Measurements from ENCODE around the gene IL19.

The IL19 gene

GRCh38 chr1:206729050-206729449 lies 41.5 kb upstream of the IL19 start:
- Histone ChIP-seq H3K27me3 (ENCODE audit: insufficient read depth, low read length) (no peaks in the 10 kb centered on the region), H3K36me3 (ENCODE audit: control insufficient read depth in 1 of 2, insufficient read depth in 2 of 2, low read length in 2 of 2) (peaks cover 47 to 50% of the 10 kb centered on the region in 2 experiments), H3K79me2 (ENCODE audit: control insufficient read depth, insufficient read depth, low read length, poor library complexity) (no peaks in the 10 kb centered on the region), H3K18ac (ENCODE audit: low read length) (no peak overlapping the region), H2AK5ac (ENCODE audit: low read length) (no peak overlapping the region), H3K9ac (ENCODE audit: low read length) (no peak overlapping the region), H3K27ac (ENCODE audit: low read depth, low read length) (no peak overlapping the region), H2AFZ (ENCODE audit: insufficient read depth, low read length, poor library complexity) (no peak overlapping the region), H3K14ac (ENCODE audit: low read length) (no peak overlapping the region), H4K91ac (ENCODE audit: low read depth, low read length) (no peak overlapping the region), H3K4ac (ENCODE audit: low read depth, low read length) (no peak overlapping the region), H3K4me1 (ENCODE audit: control insufficient read depth in 1 of 2, insufficient read depth in 2 of 2, low read length in 2 of 2) (peaks cover 0 to under 1% of the 10 kb centered on the region in 2 experiments), H3K4me3 (ENCODE audit: low read depth, low read length) (no peak overlapping the region), H3K4me2 (ENCODE audit: low read length) (no peak overlapping the region), H3K23ac (ENCODE audit: low read length) (no peak overlapping the region), H4K12ac (ENCODE audit: low read depth, low read length) (no peak overlapping the region), H2BK120ac (ENCODE audit: insufficient read depth, low read length, poor library complexity) (no peak overlapping the region), H3K79me1 (ENCODE audit: low read length) (no peaks in the 10 kb centered on the region), H3K9me3 (ENCODE audit: insufficient read depth, low read depth, low read length) (no peaks in the 10 kb centered on the region), H4K8ac (ENCODE audit: low read depth, low read length) (no peak overlapping the region), H2BK12ac (ENCODE audit: low read length) (no peak overlapping the region), H2BK5ac (ENCODE audit: low read depth, low read length, poor library complexity) (no peak overlapping the region)
- WGBS (ENCODE audit: extremely low coverage, insufficient coverage, insufficient read length), result no CpG with 5 or more reads among the region's 6 CpGs
- no peak for DNase-seq

GRCh38 chr1:206729507-206729906 lies 41.1 kb upstream of the IL19 start:
- Histone ChIP-seq H4K12ac (ENCODE audit: low read depth, low read length) (no peak overlapping the region), H2BK12ac (ENCODE audit: low read length) (no peak overlapping the region), H3K14ac (ENCODE audit: low read length) (no peak overlapping the region), H2AFZ (ENCODE audit: insufficient read depth, low read length, poor library complexity) (no peak overlapping the region), H3K9ac (ENCODE audit: low read length) (no peak overlapping the region), H3K27ac (ENCODE audit: low read depth, low read length) (no peak overlapping the region), H3K79me1 (ENCODE audit: low read length) (no peaks in the 10 kb centered on the region), H2BK5ac (ENCODE audit: low read depth, low read length, poor library complexity) (no peak overlapping the region), H3K36me3 (ENCODE audit: control insufficient read depth in 1 of 2, insufficient read depth in 2 of 2, low read length in 2 of 2) (peaks cover 50 to 54% of the 10 kb centered on the region in 2 experiments), H2BK120ac (ENCODE audit: insufficient read depth, low read length, poor library complexity) (no peak overlapping the region), H3K4me2 (ENCODE audit: low read length) (no peak overlapping the region), H4K8ac (ENCODE audit: low read depth, low read length) (no peak overlapping the region), H3K27me3 (ENCODE audit: insufficient read depth, low read length) (no peaks in the 10 kb centered on the region), H3K4me3 (ENCODE audit: low read depth, low read length) (no peak overlapping the region), H3K23ac (ENCODE audit: low read length) (no peak overlapping the region), H3K9me3 (ENCODE audit: insufficient read depth, low read depth, low read length) (no peaks in the 10 kb centered on the region), H3K4ac (ENCODE audit: low read depth, low read length) (no peak overlapping the region), H4K91ac (ENCODE audit: low read depth, low read length) (no peak overlapping the region), H2AK5ac (ENCODE audit: low read length) (no peak overlapping the region), H3K4me1 (ENCODE audit: control insufficient read depth in 1 of 2, insufficient read depth in 2 of 2, low read length in 2 of 2) (no peaks in the 10 kb centered on the region), H3K18ac (ENCODE audit: low read length) (no peak overlapping the region), H3K79me2 (ENCODE audit: control insufficient read depth, insufficient read depth, low read length, poor library complexity) (no peaks in the 10 kb centered on the region)
- no CpG with 5 or more reads among the region's 3 CpGs for WGBS (ENCODE audit: extremely low coverage, insufficient coverage, insufficient read length)
- DNase-seq, result no peak

- H2AK5ac ChIP-seq (ENCODE audit: low read length), result no peak overlapping the region
- no peaks in the 10 kb centered on the region for H3K79me1 ChIP-seq (ENCODE audit: low read length)
- H3K4me2 ChIP-seq (ENCODE audit: low read length), result no peak overlapping the region
- no CpG with 5 or more reads among the region's 11 CpGs for WGBS (ENCODE audit: extremely low coverage, insufficient coverage, insufficient read length)
- no peaks in the 10 kb centered on the region for H3K27me3 ChIP-seq (ENCODE audit: insufficient read depth, low read length)
- no peak overlapping the region for H3K27ac ChIP-seq (ENCODE audit: low read depth, low read length)
- no peak overlapping the region for H2BK5ac ChIP-seq (ENCODE audit: low read depth, low read length, poor library complexity)
- H2AFZ ChIP-seq (ENCODE audit: insufficient read depth, low read length, poor library complexity), result no peak overlapping the region
- no peaks in the 10 kb centered on the region for H3K79me2 ChIP-seq (ENCODE audit: control insufficient read depth, insufficient read depth, low read length, poor library complexity)
- no peak overlapping the region for H4K12ac ChIP-seq (ENCODE audit: low read depth, low read length)
- H3K9me3 ChIP-seq (ENCODE audit: insufficient read depth, low read depth, low read length), result no peaks in the 10 kb centered on the region
- DNase-seq, result no peak
- H3K4me1 ChIP-seq (ENCODE audit: control insufficient read depth in 1 of 2, insufficient read depth in 2 of 2, low read length in 2 of 2), result no peaks in the 10 kb centered on the region
- H2BK120ac ChIP-seq (ENCODE audit: insufficient read depth, low read length, poor library complexity), result no peak overlapping the region
- peaks cover 58 to 69% of the 10 kb centered on the region in 2 experiments for H3K36me3 ChIP-seq (ENCODE audit: control insufficient read depth in 1 of 2, insufficient read depth in 2 of 2, low read length in 2 of 2)
- no peak overlapping the region for H3K14ac ChIP-seq (ENCODE audit: low read length)
- no peak overlapping the region for H3K4ac ChIP-seq (ENCODE audit: low read depth, low read length)
- no peak overlapping the region for H3K9ac ChIP-seq (ENCODE audit: low read length)
- no peak overlapping the region for H3K23ac ChIP-seq (ENCODE audit: low read length)
- no peak overlapping the region for H2BK12ac ChIP-seq (ENCODE audit: low read length)
- H4K91ac ChIP-seq (ENCODE audit: low read depth, low read length), result no peak overlapping the region
- no peak overlapping the region for H3K18ac ChIP-seq (ENCODE audit: low read length)
- H3K4me3 ChIP-seq (ENCODE audit: low read depth, low read length), result no peak overlapping the region
- H4K8ac ChIP-seq (ENCODE audit: low read depth, low read length), result no peak overlapping the region
Measured at GRCh38 chr1:206732508-206732907, 38.1 kb upstream of the IL19 start.

- no peak overlapping the region for H2BK12ac ChIP-seq (ENCODE audit: low read length)
- no peak overlapping the region for H2BK120ac ChIP-seq (ENCODE audit: insufficient read depth, low read length, poor library complexity)
- no peak overlapping the region for H3K9ac ChIP-seq (ENCODE audit: low read length)
- no peak overlapping the region for H4K91ac ChIP-seq (ENCODE audit: low read depth, low read length)
- no CpG with 5 or more reads among the region's 11 CpGs for WGBS (ENCODE audit: extremely low coverage, insufficient coverage, insufficient read length)
- H3K27ac ChIP-seq (ENCODE audit: low read depth, low read length), result no peak overlapping the region
- no peak overlapping the region for H2AFZ ChIP-seq (ENCODE audit: insufficient read depth, low read length, poor library complexity)
- DNase-seq, result no peak
- peaks cover 0 to under 1% of the 10 kb centered on the region in 2 experiments for H3K4me1 ChIP-seq (ENCODE audit: control insufficient read depth in 1 of 2, insufficient read depth in 2 of 2, low read length in 2 of 2)
- no peaks in the 10 kb centered on the region for H3K79me2 ChIP-seq (ENCODE audit: control insufficient read depth, insufficient read depth, low read length, poor library complexity)
- H3K36me3 ChIP-seq (ENCODE audit: control insufficient read depth in 1 of 2, insufficient read depth in 2 of 2, low read length in 2 of 2), result peaks cover 58 to 69% of the 10 kb centered on the region in 2 experiments
- no peak overlapping the region for H3K14ac ChIP-seq (ENCODE audit: low read length)
- H3K9me3 ChIP-seq (ENCODE audit: insufficient read depth, low read depth, low read length), result no peaks in the 10 kb centered on the region
- H2AK5ac ChIP-seq (ENCODE audit: low read length), result no peak overlapping the region
- no peak overlapping the region for H4K12ac ChIP-seq (ENCODE audit: low read depth, low read length)
- no peak overlapping the region for H2BK5ac ChIP-seq (ENCODE audit: low read depth, low read length, poor library complexity)
- H3K27me3 ChIP-seq (ENCODE audit: insufficient read depth, low read length), result no peaks in the 10 kb centered on the region
- no peak overlapping the region for H3K4me3 ChIP-seq (ENCODE audit: low read depth, low read length)
- H3K4me2 ChIP-seq (ENCODE audit: low read length), result no peak overlapping the region
- H3K79me1 ChIP-seq (ENCODE audit: low read length), result no peaks in the 10 kb centered on the region
- H4K8ac ChIP-seq (ENCODE audit: low read depth, low read length), result no peak overlapping the region
- H3K23ac ChIP-seq (ENCODE audit: low read length), result no peak overlapping the region
- H3K18ac ChIP-seq (ENCODE audit: low read length), result no peak overlapping the region
- no peak overlapping the region for H3K4ac ChIP-seq (ENCODE audit: low read depth, low read length)
Measured at GRCh38 chr1:206732992-206733391, 37.6 kb upstream of the IL19 start.

All from trophoblast cell (in vitro differentiated cells and primary cell).